Liver (tissue), 9 donors: ENCODE results near the gene HES4. TPM values are rescaled to one million over a fixed set of nuclear protein-coding genes. Genes with fewer than 3 reads are reported as not detected.

Experiments
- DNase-seq: peaks from one replicate; pipeline ENCODE4 v3.0.0-alpha.2; 2017; ENCODE audit warnings: low spot score
- H3K27ac ChIP-seq, 2 donors: one replicate each; pipeline ENCODE4 v1.7.0; 2013; ENCODE audit warnings: inconsistent platforms in 2 of 2, low read length in 2 of 2, control low read depth in 1 of 2, low read depth in 1 of 2, mild to moderate bottlenecking in 1 of 2
- H3K27me3 ChIP-seq, 4 donors: one replicate each; pipeline versions ENCODE4 v1.6.1 to v1.7.0; 2013; ENCODE audit warnings: low read length in 3 of 4, inconsistent platforms in 1 of 4, mild to moderate bottlenecking in 1 of 4, moderate library complexity in 1 of 4; ENCODE audit not compliant: control insufficient read depth in 4 of 4, insufficient read depth in 4 of 4
- H3K36me3 ChIP-seq, 4 donors: one replicate each; pipeline versions ENCODE4 v1.6.1 to v1.7.0; 2013; ENCODE audit warnings: low read length in 3 of 4, mild to moderate bottlenecking in 3 of 4, low read depth in 1 of 4, moderate library complexity in 1 of 4; ENCODE audit not compliant: control insufficient read depth in 4 of 4, insufficient read depth in 3 of 4
- H3K4me1 ChIP-seq, 4 donors: one replicate each; pipeline versions ENCODE4 v1.6.1 to v1.7.0; 2013; ENCODE audit warnings: low read length in 3 of 4, mild to moderate bottlenecking in 3 of 4, moderate library complexity in 1 of 4; ENCODE audit not compliant: control insufficient read depth in 4 of 4, insufficient read depth in 4 of 4
- H3K4me3 ChIP-seq, 3 donors: one replicate each; pipeline versions ENCODE4 v1.6.1 to v1.7.0; 2013; ENCODE audit warnings: low read length in 3 of 3, control low read depth in 1 of 3, low read depth in 1 of 3, mild to moderate bottlenecking in 1 of 3
- H3K9ac ChIP-seq, 2 donors: one replicate each; pipeline ENCODE4 v1.7.0; 2013; ENCODE audit warnings: low read length in 2 of 2, mild to moderate bottlenecking in 2 of 2, moderate library complexity in 2 of 2, control low read depth in 1 of 2, low read depth in 1 of 2
- H3K9me3 ChIP-seq, 4 donors: one replicate each; pipeline versions ENCODE4 v1.6.1 to v1.7.0; 2013; ENCODE audit warnings: low read length in 3 of 4; ENCODE audit not compliant: control insufficient read depth in 4 of 4
- ATF3 ChIP-seq: IDR thresholded peaks from 2 replicates; pipeline ENCODE4 v1.6.1; 2016; ENCODE audit warnings: antibody characterized with exemption
- CTCF ChIP-seq: fragments of 150-350 bp; IDR thresholded peaks from 2 replicates; pipeline ENCODE4 v1.5.1; 2017; ENCODE audit warnings: improper control_type of control experiment, low read depth, low read length; ENCODE audit not compliant: missing input control
- EGR1 ChIP-seq, 2 donors: IDR thresholded peaks; 2 replicates each; pipeline ENCODE4 v1.6.1; 2016 to 2018; ENCODE audit warnings: antibody characterized with exemption in 2 of 2, low read depth in 2 of 2
- FOXA1 ChIP-seq: IDR thresholded peaks from 2 replicates; pipeline ENCODE4 v1.6.1; 2016; ENCODE audit warnings: antibody characterized with exemption
- FOXA2 ChIP-seq: IDR thresholded peaks from 2 replicates; pipeline ENCODE4 v1.6.1; 2016; ENCODE audit warnings: antibody characterized with exemption
- GABPA ChIP-seq, 2 donors: IDR thresholded peaks in 1 of 2; conservative IDR thresholded peaks in 1 of 2; 2 replicates each; pipeline ENCODE4 v1.6.1; 2016; ENCODE audit warnings: antibody characterized with exemption in 2 of 2, mild to moderate bottlenecking in 1 of 2, moderate library complexity in 1 of 2
- HNF4A ChIP-seq, 2 donors: conservative IDR thresholded peaks; 2 replicates each; pipeline ENCODE4 v1.6.1; 2016; ENCODE audit warnings: antibody characterized with exemption in 2 of 2, mild to moderate bottlenecking in 2 of 2
- HNF4G ChIP-seq: IDR thresholded peaks from 2 replicates; pipeline ENCODE4 v1.6.1; 2016; ENCODE audit warnings: antibody characterized with exemption
- JUND ChIP-seq, 2 donors: IDR thresholded peaks; 2 replicates each; pipeline ENCODE4 v1.6.1; 2016; ENCODE audit warnings: antibody characterized with exemption in 2 of 2
- MAX ChIP-seq: IDR thresholded peaks from 2 replicates; pipeline ENCODE4 v1.6.1; 2016; ENCODE audit warnings: antibody characterized with exemption
- NR2F2 ChIP-seq: IDR thresholded peaks from 2 replicates; pipeline ENCODE4 v1.6.1; 2016; ENCODE audit warnings: antibody characterized with exemption
- RAD21 ChIP-seq, 2 donors: IDR thresholded peaks; 2 replicates each; pipeline ENCODE4 v1.6.1; 2016; ENCODE audit warnings: antibody characterized with exemption in 2 of 2, mild to moderate bottlenecking in 2 of 2
- REST ChIP-seq: IDR thresholded peaks from 2 replicates; pipeline ENCODE4 v1.6.1; 2016; ENCODE audit warnings: antibody characterized with exemption, mild to moderate bottlenecking
- RXRA ChIP-seq, 2 donors: IDR thresholded peaks; 2 replicates each; pipeline ENCODE4 v1.6.1; 2017 to 2018; ENCODE audit warnings: antibody characterized with exemption in 2 of 2, mild to moderate bottlenecking in 1 of 2
- SP1 ChIP-seq: IDR thresholded peaks from 2 replicates; pipeline ENCODE4 v1.6.1; 2018; ENCODE audit warnings: antibody characterized with exemption, mild to moderate bottlenecking
- TAF1 ChIP-seq: conservative IDR thresholded peaks from 2 replicates; pipeline ENCODE4 v1.6.1; 2016; ENCODE audit warnings: antibody characterized with exemption, mild to moderate bottlenecking
- YY1 ChIP-seq: IDR thresholded peaks from 2 replicates; pipeline ENCODE4 v1.6.1; 2016; ENCODE audit warnings: antibody characterized with exemption, mild to moderate bottlenecking
- ZBTB33 ChIP-seq: IDR thresholded peaks from 2 replicates; pipeline ENCODE4 v1.6.1; 2016; ENCODE audit warnings: antibody characterized with exemption
- WGBS: extraction: QIAGEN DNeasy Blood & Tissue Kit; methylation state at CpG from one replicate; pipeline ENCODE4 v1.1.7; 2013; 5-methylcytosine and 5-hydroxymethylcytosine counted together
- polyA plus RNA-seq, 2 donors: library from polyadenylated mRNA; stranded (reverse) in 1 of 2; unstranded in 1 of 2; fragments of 200-250 nt in 1 of 2; fragments of >200 nt in 1 of 2; fragmentation: Nextera tagmentation in 1 of 2; extraction: Ambion mirVana in 1 of 2; gene quantifications; one replicate each; pipeline versions ENCODE4 v1.2.1 to v1.2.3, GENCODE V29; 2013 to 2015
- total RNA-seq, 2 donors: library from RNA; depleted of rRNA; stranded (reverse); fragments of >200 nt; gene quantifications; one replicate each; pipeline ENCODE4 v1.2.3, GENCODE V29; 2014
- donor health status: healthy.
- donor health status: healthy.
- donor health status: healthy.
- donor health status: healthy.
- donor health status: healthy.

HES4 gene
- total and polyA plus RNA-seq, 4 donors: 0.93 to 1.9 (median 1.7) TPM

- Histone ChIP-seq H3K9ac (no peak overlapping the region), H3K36me3 (peaks cover 30 to 87% (median 38%) of the 10 kb centered on the region in 4 donors), H3K27me3 (no peaks in the 10 kb centered on the region), H3K9me3 (no peaks in the 10 kb centered on the region), H3K4me3 (no peak overlapping the region), H3K4me1 (peaks cover 0 to 7% (median 4%) of the 10 kb centered on the region in 4 donors), H3K27ac (no peak overlapping the region)
- WGBS: 93% methylated on average over 7 of the region's 7 CpGs
- TF ChIP-seq ATF3 (no peak), HNF4A (conservative IDR thresholded peaks at IDR 0.05) (no peak), JUND (IDR thresholded peaks at IDR 0.05) (no peak), YY1 (no peak), FOXA1 (no peak), MAX (no peak), RAD21 (IDR thresholded peaks at IDR 0.05) (no peak), REST (no peak), GABPA (IDR thresholded peaks at IDR 0.05 in 1 of 2, conservative IDR thresholded peaks at IDR 0.05 in 1 of 2) (no peak), EGR1 (IDR thresholded peaks at IDR 0.05; ENCODE audit: low read depth in 2 of 2) (no peak), SP1 (no peak), NR2F2 (no peak), ZBTB33 (no peak), RXRA (IDR thresholded peaks at IDR 0.05) (no peak), CTCF (no peak), FOXA2 (no peak), TAF1 (no peak), HNF4G (no peak)
- DNase-seq: no peak
Measured at GRCh38 chr1:952603-953002, 47.3 kb downstream of the HES4 start.
